Measurements from ENCODE around the gene NDOR1.
A peak's percentile ranks its signal among the peaks of the same experiment; 100 is the strongest.
"Not testable (repeated sequence)": the region's sequence is repeated elsewhere in the genome, so short reads cannot be mapped to it uniquely, and the experiment has no call there.

NDOR1 gene

GRCh38 chr9:137237759-137238726 lies 32.5 kb downstream of the NDOR1 start:
- intact Hi-C loops (cut with DNase I) = loop anchor here (5.0 kb wide), 1 partner anchor 51 kb away; the partner anchor contains the start of genes ANAPC2 and SSNA1
- DNase-seq = peak in 9 of 10 donors; percentile 59 to 96 (median 75)

- DNase-seq = peak in 1 of 10 donors; percentile 83
- intact Hi-C loops (cut with DNase I) = loop anchor here (5.0 kb wide), 1 partner anchor 52 kb away; the partner anchor contains the start of genes ANAPC2 and SSNA1
Measured at GRCh38 chr9:137239541-137240200, 34.2 kb downstream of the NDOR1 start.

GRCh38 chr9:137240318-137240840 lies 34.9 kb downstream of the NDOR1 start:
- intact Hi-C loops (cut with DNase I) = no loop called here

GRCh38 chr9:137240841-137241489 lies 35.5 kb downstream of the NDOR1 start, which contains the start of gene TUBB4B:
TUBB4B (plus strand) TSS chr9:137241287; CDS start chr9:137241361, 74 bp downstream.
- DNase-seq = peak; percentile 98 to 100 (median 99)
- intact Hi-C loops (cut with DNase I) = loop anchor here (1.0 kb wide), 1 partner anchor 14 kb away; the partner anchor contains the start of gene NELFB

More at GRCh38 chr9:137240318-137240840, 34.9 kb downstream of the NDOR1 start:
- DNase-seq = peak; percentile 56 to 96 (median 72)

GRCh38 chr9:137241490-137242268 lies 36.2 kb downstream of the NDOR1 start:
- DNase-seq = peak in 3 of 10 donors; percentile 79 to 91 (median 87)
- intact Hi-C loops (cut with DNase I) = loop anchor here (1.0 kb wide), 1 partner anchor 14 kb away; the partner anchor contains the start of gene NELFB

DNA sequence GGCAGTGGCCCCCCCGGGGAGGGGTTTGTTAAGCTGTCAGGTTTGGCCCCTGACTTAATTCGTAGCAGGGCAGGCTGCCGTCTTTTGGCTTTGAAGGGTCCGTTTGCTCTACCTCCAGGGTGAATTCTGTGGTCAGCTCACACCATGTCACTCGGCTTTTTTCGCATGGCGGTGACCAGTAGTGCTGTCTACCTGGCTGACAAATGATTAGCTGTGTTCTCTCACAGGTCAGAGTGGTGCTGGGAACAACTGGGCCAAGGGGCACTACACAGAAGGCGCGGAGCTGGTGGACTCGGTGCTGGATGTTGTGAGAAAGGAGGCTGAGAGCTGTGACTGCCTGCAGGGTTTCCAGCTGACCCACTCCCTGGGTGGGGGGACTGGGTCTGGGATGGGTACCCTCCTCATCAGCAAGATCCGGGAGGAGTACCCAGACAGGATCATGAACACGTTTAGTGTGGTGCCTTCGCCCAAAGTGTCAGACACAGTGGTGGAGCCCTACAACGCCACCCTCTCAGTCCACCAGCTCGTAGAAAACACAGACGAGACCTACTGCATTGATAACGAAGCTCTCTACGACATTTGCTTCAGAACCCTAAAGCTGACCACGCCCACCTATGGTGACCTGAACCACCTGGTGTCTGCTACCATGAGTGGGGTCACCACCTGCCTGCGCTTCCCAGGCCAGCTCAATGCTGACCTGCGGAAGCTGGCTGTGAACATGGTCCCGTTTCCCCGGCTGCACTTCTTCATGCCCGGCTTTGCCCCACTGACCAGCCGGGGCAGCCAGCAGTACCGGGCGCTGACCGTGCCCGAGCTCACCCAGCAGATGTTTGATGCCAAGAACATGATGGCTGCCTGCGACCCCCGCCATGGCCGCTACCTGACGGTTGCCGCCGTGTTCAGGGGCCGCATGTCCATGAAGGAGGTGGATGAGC lies 37.0 kb downstream of the NDOR1 start:
- no peak for DNase-seq
- intact Hi-C loops (cut with DNase I) = no loop called here

DNA sequence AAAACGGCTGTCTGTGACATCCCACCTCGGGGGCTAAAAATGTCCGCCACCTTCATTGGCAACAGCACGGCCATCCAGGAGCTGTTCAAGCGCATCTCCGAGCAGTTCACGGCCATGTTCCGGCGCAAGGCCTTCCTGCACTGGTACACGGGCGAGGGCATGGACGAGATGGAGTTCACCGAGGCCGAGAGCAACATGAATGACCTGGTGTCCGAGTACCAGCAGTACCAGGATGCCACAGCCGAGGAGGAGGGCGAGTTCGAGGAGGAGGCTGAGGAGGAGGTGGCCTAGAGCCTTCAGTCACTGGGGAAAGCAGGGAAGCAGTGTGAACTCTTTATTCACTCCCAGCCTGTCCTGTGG lies 37.7 kb downstream of the NDOR1 start:
- intact Hi-C loops (cut with DNase I) = not testable (repeated sequence)

GRCh38 chr9:137243626-137244485 lies 38.4 kb downstream of the NDOR1 start:
- no peak for DNase-seq
- intact Hi-C loops (cut with DNase I) = no loop called here

More for the DNA sequence above, 37.7 kb downstream of the NDOR1 start:
- DNase-seq = not testable (repeated sequence)

GRCh38 chr9:137244486-137245449 lies 39.3 kb downstream of the NDOR1 start:
- no peak for DNase-seq
- intact Hi-C loops (cut with DNase I) = no loop called here

- intact Hi-C loops (cut with DNase I) = no loop called here
- no peak for DNase-seq
Measured at GRCh38 chr9:137245450-137246421, 40.2 kb downstream of the NDOR1 start.

- intact Hi-C loops (cut with DNase I) = no loop called here
- DNase-seq = peak in 1 of 10 donors; percentile 88
Measured at GRCh38 chr9:137247135-137247915, 41.8 kb downstream of the NDOR1 start.

DNA sequence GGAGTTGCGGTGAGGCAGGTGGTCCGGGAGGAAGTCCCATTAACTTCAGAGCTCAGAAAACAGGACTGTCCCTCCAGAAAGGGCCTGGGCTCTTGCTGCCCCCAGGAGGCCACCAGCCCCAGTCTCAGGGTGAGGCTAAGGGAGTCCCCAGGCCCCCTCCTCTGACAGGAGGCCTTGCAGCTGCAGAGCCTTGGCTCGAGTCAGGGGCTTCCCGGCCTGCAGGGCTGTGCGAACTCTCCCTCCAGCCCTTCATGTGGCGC lies 42.3 kb downstream of the NDOR1 start:
- intact Hi-C loops (cut with DNase I) = no loop called here
- DNase-seq = no peak

DNA sequence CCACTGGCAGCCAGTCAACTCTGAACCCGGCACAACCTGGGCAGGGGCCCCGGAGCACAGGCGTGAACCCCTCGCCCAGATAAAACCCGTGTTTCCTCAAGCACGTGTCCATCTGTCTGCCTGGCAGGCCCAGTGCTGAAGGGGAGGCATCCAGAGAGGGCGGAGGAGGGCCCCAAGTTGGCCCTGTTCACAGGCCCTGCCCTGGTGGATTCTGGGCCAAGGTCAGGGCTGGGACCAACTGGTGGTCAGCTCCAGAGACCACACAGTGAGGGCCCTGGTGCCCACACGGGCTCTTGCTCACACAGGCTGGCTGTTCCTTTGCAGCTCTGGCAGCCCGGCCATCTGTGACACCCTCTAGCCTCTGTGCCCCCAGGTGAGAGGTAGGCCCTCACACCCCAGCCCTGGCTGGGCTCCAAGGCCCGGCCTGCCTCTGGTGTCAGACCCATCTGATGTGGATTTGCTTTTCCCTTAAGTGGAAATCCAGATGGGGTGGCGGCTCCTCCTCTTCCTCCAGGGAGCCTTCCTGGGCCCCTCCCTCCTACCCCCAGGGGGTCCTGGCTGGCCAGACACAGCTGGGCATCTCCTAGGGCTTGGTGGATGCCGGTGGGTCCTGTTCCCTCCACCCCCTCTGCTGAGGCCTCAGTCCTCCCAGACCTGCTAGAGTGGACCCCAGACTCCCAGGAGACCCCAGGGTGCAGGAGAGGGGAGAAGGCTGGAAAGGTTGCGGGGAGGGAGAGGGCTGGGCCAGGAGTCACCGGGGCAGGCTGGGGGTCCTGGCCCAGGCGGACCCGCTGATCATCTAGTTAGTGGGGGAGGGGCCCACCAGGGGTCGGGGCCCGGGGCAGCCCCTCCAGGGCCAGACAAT lies 45.1 kb downstream of the NDOR1 start:
- intact Hi-C loops (cut with DNase I) = no loop called here
- no peak for DNase-seq

DNA sequence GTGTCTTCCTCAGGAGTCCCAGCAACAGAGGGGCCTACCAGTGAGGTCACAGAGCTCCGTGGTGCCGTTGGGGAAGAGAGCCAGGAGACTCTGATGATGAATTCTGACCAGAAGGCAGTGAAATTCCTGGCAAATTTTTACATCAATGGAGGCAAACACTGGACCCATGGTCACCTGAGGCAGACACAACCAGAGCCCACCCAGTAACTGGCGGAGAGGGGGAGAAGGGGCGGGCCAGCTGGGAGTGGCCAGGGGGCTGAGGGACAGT lies 45.6 kb downstream of the NDOR1 start, which contains the start of gene STPG3:
Gene STPG3, plus strand, starts transcription at position 93 of the 268 bp plus-strand sequence. Its CDS starts 1 bp downstream, at position 94.
- intact Hi-C loops (cut with DNase I) = no loop called here
- no peak for DNase-seq
